GM19238 (cell line): ENCODE measurements around the gene MAD2L1BP.
"Not testable (repeated sequence)": the region's sequence is repeated elsewhere in the genome, so short reads cannot be mapped to it uniquely, and the experiment has no call there.

ENCODE experiments used
- DNase-seq: peaks from one replicate; pipeline ENCODE4 v3.0.0; 2011; ENCODE audit warnings: low spot score; ENCODE audit not compliant: insufficient read length

The MAD2L1BP gene

DNA sequence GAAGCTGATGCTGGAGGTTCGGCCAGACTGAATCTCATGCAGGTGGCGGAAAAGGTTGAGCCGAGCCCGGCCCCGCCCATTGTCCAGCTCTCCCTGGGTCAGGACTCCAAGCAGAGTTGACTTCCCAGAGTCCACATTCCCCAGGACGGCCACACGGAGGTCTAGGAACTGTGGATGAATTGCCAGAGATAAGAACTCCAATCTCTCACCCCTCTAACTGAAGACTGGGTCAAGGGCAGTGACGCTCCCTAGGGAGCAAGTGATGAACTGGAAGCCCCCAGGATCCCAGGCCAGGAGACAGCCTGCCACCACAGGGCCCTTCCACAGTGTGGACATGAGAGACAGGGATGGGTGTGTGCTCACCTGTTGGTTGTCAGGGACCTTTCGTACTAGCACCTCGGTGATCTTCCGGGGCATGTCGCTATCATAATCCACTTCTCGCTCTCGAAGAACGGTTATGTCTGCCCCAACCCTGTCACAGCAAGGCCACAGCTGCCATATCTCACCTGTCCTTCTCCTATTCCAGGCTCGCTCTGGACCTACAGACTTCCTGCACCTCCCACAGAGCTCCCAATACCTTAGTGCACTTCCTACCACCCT lies 10.1 kb upstream of the MAD2L1BP start:
- no peak for DNase-seq

DNA sequence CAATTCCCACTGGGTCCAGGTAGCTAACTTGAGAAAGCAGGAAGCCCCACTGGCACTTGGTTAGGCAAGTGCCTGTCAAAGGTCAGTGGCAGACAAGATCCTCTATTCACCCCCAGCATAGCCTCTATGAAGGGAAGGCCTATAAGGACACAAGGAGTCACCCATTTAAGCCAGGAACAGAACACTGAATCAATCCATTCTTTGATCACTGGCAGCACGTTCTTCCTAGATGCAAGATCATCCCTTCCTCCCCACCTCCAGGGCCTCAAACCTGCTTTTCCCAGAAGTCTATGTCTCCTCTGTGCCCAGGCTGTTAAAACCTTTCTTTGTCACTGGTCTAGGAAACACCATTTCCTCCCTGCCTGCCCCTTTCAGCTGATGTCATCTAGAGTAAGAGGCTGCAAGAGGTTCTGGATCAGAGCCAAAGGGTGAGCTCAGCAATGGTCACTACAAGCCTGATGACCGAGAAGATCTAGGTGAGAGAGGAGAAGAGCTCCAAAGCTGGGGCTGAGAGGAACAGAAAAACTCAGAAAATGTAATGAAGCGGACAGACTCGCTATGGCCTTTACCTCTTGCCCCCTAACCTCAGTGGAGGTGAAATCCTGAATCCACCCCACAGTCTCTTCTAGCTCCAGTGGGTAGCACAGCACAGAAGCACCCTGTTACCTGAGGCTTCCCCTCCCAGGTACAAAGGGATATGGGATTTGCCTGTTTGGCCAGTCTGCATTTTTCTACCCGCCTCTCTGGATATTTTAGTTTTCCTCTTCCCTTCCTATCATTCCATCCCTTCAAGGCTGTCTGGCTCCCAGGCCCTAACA lies 8.4 kb upstream of the MAD2L1BP start:
- no peak for DNase-seq

DNA sequence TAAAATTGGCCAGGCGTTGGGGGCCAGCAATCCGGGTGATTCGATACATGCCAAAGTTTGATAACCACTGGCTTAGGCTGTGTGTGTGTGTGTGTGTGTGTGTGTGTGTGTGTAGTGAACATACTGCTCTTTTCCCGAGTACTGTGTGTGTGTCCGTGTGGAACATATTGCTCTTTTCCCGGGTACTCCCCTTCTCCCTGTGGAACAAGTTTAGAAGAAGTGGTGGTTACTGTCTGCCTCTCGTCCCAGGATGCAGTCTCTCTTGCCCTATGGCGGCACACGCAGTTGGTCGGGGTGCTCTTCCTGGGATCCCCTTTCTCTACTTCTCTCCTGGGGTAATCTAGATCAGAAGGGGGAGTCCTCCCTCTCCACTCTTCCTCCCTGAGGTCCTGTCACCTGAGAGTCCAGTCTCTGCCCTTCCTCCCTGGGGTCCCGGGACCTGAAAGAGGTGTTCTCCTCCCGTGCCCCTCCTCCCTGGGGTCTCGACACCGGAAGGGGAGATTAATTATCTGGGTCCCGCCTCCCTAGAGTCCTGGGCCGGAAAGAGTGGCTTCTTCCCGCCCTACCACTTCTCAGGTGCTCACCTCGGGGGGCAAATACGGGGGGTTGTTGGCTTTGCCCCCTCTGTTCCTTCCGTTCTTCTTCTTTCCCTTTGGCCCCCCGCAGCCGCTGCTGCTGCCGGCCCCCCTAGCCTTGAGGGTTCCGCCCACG lies 7.1 kb upstream of the MAD2L1BP start:
- peak; percentile 64 for DNase-seq

DNA sequence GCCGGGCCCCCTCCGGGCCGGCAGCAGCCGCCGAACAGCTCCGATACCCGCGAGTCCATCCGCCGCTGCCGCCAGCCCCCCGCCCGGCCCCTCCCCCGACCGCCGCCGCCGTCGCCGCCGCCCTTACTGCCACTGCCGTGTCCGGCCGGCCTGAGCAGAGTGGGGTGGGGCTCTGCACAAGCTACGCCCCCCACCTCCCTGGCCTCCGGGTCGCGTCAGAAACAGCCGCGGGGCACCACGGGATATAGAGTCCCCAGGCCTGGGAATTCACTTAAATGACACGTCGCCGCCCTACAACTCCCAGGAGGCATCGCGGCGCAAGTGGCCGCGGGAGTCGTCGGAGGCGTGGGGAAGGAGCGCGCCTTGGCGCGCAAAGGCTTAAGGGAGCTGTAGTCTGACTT lies 6.5 kb upstream of the MAD2L1BP start, which contains the start of gene GTPBP2:
Gene GTPBP2, minus strand, starts transcription at position 161 of the 401 bp plus-strand sequence. Its CDS starts 102 bp downstream, at position 59.
- DNase-seq = peak; percentile 89

DNA sequence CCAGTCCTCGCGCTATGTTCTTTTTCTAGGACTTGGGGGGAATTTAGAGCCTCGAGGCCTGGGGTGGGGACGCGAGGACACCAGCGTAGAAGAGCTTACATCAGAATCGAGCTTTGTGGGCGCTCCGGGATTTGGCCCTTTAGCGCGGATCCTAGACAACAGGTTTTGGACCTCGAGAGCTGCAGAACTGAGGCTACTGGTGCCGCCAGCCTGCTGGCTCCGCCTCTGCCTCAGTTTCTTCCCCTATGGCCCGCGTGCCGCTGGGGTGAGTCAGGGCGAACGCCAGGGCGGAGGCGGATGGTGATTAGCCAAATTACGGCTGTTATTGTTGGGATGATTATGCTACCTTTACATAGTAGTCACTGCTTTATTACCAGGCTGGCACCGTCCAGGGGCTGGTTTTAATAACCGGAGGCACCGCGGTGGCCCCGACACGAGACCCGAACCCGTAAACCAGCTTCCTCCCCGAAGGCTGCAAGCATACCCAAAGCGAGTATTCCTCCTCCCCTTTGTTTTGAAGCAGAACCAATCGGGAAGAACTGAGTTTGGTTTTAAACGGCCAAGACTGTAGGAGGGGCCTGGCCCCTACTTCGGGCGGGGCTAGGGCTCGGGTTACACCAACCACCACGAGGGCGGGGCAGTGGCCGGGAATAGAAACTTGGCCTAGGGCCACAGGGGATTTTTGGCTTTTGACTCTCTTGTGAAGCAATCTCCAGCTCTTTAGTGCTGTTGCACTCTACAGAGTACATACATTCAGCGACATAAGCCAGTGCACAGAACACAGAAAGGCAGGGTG lies 5.9 kb upstream of the MAD2L1BP start:
- peak; percentile 94 for DNase-seq

DNA sequence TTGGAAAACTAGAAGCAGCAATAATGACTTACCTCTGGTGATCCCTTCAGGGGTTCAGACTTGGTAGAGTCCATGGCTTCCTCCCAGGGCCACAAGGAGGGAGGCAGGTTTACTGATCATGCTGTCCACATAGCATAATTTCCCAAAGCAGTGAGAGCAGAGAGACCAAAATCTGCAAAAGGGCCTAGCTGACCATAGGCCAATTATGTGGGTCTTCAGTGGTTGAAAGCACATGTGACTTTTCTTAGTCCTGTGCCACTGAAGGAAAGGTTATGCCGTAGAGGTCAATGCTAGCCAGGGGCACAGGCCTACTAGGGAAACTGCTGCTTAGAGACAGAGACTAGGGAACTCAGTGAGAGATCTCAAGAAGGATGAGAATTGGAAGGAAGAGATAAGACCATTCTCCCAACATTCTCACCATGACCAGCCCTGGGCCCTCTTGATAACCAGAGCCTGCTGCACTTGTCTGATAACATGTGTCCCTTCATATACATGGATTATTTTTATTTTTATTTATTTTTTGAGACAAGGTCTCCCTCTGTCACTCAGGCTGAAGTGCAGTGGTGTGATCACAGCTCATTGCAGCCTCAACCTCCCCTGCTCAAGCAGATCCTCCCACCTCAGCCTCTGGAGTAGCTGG lies 4.5 kb upstream of the MAD2L1BP start:
- no peak for DNase-seq

DNA sequence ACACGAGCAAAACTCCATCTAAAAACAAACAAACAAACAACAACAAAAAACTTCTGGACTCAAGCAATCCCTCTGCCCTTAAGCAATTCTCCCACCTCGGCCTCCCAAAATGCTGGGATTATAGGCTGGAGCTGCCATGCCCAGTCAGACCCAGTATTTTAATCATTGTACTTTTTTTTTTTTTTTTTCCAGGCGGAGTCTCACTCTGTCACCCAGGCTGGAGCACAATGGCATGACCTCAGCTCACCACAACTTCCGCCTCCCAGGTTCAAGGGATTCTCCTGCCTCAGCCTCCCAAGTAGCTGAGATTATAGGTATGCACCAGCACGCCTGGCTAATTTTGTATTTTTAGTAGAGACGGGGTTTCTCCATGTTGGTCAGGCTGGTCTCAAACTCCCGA lies 2.6 kb upstream of the MAD2L1BP start:
- DNase-seq = not testable (repeated sequence)

DNA sequence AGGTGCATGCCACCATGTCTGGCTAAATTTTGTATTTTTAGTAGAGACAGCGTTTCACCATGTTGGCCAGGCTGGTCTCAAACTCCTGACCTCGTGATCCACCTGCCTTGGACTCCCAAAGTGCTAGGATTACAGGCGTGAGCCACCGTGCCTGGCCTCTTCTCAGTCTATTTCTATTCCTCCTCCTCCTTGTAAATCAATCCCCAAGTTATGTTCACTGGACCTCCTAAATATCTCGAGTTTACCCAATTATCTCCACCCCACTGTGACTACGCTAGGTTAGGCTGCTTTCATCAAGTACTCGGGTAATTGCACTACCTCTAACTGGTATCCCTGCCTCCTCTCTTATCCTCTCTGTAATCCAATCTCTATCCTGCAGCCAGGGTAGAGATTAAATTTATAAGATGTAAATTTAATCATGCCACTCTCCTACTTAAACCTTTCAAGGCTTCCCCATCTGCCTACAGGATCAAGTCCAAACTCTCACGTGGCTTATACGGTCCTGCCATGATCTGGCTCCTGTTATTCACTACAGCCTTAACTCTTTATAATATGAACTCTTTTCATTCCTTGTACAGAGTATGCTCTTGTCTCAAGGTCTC lies 837 bp upstream of the MAD2L1BP start:
- no peak for DNase-seq

DNA sequence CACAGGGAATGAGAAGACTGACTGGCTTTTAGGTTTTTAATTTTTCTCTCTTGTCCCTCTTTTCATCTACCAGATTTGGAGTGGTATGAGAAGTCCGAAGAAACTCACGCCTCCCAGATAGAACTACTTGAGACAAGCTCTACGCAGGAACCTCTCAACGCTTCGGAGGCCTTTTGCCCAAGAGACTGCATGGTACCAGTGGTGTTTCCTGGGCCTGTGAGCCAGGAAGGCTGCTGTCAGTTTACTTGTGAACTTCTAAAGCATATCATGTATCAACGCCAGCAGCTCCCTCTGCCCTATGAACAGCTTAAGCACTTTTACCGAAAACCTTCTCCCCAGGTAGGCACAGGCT lies 644 bp downstream of the MAD2L1BP start:
- DNase-seq = no peak

DNA sequence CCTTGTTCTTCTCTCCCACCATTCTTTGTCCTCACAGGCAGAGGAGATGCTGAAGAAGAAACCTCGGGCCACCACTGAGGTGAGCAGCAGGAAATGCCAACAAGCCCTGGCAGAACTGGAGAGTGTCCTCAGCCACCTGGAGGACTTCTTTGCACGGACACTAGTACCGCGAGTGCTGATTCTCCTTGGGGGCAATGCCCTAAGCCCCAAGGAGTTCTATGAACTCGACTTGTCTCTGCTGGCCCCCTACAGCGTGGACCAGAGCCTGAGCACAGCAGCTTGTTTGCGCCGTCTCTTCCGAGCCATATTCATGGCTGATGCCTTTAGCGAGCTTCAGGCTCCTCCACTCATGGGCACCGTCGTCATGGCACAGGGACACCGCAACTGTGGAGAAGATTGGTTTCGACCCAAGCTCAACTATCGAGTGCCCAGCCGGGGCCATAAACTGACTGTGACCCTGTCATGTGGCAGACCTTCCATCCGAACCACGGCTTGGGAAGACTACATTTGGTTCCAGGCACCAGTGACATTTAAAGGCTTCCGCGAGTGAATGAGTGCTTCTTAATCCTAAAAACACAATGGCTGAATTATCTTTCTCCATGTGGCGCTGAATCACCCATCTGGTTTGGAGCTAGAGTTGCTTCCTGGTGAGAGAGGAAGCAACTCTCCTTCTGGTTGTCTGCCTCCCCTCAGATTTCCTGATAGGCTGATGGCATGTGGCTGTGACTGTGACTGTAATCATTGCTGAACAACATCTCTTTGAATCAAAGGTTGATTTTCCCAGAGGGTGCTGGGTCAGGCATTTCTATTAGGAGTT lies 4.6 kb downstream of the MAD2L1BP start:
- no peak for DNase-seq

DNA sequence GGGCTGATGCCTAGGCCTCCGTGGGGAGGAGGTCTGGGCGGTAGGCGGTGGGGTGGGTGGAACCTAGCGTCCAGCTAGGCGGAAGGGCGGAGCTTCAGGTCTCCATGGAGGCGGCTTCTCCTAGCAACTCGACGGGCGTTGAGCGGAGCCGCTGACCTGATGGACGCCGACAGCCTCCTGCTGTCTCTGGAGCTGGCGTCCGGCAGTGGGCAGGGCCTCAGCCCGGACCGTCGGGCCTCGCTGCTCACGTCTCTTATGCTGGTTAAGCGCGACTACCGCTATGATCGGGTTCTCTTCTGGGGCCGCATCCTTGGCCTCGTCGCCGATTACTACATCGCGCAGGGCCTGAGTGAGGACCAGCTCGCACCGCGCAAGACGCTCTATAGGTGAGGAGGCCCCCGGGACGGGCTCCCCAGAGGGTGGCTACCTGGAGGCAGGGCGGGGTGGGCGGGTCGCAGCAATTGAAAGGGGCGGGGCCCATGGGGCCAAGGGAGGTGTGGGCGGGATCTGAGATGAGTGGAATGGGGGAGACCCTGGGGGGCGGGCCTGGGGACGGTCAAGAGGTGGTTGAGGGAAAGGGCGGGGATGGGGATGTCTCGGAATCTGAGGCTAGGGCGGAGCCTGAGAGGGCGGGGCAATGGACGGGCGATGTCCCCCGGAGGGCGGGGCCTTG lies 9.4 kb downstream of the MAD2L1BP start, which contains the start of gene RSPH9:
Gene RSPH9, plus strand, starts transcription at position 97 of the 673 bp plus-strand sequence. Its CDS starts 63 bp downstream, at position 160.
- peak; percentile 75 for DNase-seq

DNA sequence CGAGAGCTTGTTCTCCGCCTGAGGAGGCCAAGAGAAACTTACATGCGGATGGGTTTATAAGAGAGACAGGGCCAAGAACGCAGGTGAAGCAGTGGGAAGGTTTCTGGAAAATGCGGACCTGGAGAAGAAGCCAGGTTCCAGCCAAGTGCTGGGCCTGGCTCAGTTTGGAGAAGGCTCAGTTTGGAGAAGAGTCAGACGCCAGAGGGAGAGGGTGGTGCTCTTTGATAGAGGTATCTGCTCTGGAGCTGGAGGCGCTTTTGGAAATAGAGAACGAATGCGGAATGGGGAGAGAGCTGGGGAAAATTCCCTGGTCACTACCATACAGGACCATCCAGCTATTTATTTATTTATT lies 9.9 kb downstream of the MAD2L1BP start:
- no peak for DNase-seq

DNA sequence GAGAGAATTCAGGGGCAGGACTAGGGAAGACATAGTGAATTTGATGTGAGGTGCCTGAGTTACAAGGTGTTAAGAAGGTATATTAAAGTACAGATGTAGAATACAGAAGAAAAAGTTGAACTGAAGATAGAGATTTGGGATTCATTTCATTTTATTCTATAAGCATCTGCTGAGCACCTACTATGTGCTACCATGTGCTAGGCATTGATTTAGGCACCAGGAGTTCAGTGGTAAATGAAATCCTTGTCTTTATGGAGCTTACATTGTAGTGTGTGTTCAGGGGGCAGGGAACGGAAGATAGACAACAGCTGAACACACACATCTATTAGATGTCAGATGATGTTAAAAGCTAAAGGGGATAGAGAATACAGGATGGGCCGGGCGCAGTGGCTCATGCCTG lies 12.0 kb downstream of the MAD2L1BP start:
- no peak for DNase-seq

DNA sequence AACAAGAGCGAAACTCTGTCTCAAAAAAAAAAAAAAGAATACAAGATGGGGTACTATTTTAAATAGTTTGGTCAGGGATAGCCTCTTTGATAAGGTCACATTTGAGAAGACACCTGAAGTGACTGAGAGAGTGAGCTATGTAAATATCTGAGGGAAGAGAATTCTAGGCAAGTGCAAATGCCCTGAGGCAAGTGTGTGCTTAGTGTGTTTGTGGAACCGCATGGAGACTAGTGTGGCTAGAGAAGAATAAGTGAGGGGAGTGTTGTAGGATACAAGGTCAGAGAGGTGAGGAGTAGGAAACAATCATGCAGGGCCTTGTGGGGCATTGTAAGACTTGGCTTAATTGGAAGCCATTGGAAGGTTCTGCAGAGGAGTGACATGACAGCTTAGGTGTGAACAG lies 12.6 kb downstream of the MAD2L1BP start:
- no peak for DNase-seq

DNA sequence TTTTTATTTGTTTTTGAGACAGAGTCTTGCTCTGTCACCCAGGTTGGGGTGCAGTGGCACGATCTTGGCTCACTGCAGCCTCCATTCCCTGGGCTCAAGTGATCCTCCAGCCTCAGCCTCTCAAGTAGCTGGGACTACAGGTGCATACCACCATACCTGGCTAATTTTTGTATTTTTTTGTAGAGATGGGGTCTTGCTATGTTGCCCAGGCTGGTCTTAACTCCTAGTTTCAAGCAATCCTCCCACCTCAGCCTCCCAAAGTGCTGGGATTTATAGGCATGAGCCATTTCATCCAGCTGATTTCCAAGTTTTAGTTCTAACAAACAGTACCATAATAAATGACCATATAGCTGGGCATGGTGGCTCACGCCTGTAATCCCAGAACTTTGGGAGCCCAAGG lies 17.2 kb downstream of the MAD2L1BP start:
- DNase-seq = not testable (repeated sequence)

DNA sequence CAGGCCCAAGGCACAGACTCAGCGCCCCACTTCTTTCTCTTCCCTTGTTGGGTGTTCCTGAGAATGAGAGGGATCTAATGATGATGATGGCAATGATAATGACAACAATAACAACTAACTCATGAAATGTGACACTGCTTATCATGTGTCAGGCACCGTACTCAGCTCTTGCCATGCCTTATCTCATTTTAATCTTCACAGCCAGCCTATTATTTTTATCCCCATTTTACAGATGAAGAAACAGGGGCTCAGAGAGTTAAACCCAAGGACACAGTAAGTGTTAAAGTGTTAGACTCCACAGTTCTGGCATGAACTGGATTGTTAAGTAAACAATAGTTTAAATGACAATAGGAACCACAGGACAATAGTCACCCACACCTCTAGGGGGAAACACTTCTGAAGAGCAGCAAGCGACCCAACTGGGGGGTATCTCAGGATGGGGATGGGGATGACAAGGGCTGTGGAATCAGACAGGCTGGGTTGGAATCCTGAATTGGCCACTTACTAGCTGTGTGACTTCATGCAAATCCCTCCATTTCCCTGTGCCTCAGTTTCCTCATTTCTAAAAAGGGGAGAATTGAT lies 21.7 kb downstream of the MAD2L1BP start:
- no peak for DNase-seq

DNA sequence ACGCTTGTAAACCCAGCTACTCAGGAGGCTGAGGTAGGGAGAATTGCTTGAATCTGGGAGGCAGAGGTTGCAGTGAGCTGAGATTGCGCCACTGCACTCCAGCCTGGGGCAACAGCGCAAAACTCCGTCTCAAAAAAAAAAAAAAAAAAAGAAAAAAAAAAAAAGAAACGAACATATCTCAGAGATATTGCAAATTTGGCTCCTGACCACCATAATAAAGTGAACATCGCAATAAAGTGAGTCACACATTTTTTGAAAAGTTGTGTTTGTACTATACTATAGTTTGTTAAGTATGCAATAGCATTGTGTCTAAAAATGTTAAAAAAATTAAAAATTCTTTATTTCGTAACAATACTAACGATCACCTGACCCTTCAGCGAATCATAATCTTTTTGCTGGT lies 22.5 kb downstream of the MAD2L1BP start:
- no peak for DNase-seq

DNA sequence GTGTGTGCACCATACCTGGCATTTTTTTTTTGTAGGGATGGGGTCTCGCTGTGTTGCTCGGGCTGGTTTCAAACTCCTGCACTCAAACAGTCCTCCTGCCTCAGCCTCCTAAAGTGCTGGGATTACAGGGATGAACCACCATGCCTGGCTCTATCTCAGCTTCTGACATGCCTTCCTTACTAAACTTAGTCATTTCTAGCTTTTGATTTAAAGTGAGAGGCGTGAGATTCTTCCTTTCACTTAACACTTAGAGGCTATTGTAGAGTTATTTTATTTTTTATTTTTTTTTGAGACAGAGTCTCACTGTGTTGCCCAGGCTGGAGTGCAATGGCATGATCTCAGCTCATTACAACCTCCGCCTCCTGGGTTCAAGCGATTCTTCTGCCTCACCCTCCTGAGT lies 27.3 kb downstream of the MAD2L1BP start:
- not testable (repeated sequence) for DNase-seq

DNA sequence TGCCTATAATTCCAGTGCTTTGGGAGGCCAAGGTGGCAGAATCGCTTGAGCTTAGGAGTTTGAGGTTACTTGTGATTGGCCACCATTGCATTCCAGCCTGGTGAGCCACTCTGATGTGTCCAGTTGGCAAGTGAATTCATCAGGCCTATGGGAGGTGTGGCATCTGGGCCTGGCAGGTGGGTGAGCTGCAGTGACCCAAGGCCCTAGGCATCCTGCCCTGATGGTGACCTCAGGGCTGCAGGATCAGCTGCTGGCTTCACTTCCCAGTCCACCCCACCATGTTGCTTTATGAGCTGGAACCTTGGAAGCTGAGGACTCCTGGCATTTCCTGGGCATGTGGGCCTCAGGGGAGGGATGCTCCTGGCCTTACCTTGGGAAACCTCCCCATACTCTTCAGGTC lies 29.7 kb downstream of the MAD2L1BP start:
- DNase-seq = no peak
